Subcutaneous abdominal adipose tissue (tissue), 5 donors: ENCODE results near the gene LINC00632.
"Not testable (repeated sequence)": the region's sequence is repeated elsewhere in the genome, so short reads cannot be mapped to it uniquely, and the experiment has no call there.

ENCODE experiments used
- H3K27ac ChIP-seq: one replicate; pipeline ENCODE4 v1.7.0; 2013; ENCODE audit warnings: low read depth, mild to moderate bottlenecking, inconsistent platforms, low read length, moderate library complexity
- H3K27me3 ChIP-seq, 5 donors: one replicate each; pipeline ENCODE4 v1.7.0; 2013; ENCODE audit warnings: low read length in 5 of 5, inconsistent platforms in 1 of 5; ENCODE audit not compliant: control insufficient read depth in 5 of 5, insufficient read depth in 4 of 5
- H3K36me3 ChIP-seq, 5 donors: one replicate each; pipeline ENCODE4 v1.7.0; 2013; ENCODE audit warnings: low read length in 5 of 5; ENCODE audit not compliant: control insufficient read depth in 5 of 5, insufficient read depth in 5 of 5
- H3K4me1 ChIP-seq, 5 donors: one replicate each; pipeline ENCODE4 v1.7.0; 2013; ENCODE audit warnings: low read length in 5 of 5, mild to moderate bottlenecking in 3 of 5, moderate library complexity in 1 of 5; ENCODE audit not compliant: control insufficient read depth in 5 of 5, insufficient read depth in 5 of 5
- H3K4me3 ChIP-seq, 5 donors: one replicate each; pipeline ENCODE4 v1.7.0; 2013; ENCODE audit warnings: low read length in 5 of 5, low read depth in 1 of 5
- H3K9ac ChIP-seq, 5 donors: one replicate each; pipeline ENCODE4 v1.7.0; 2013; ENCODE audit warnings: low read length in 5 of 5, mild to moderate bottlenecking in 4 of 5, moderate library complexity in 3 of 5
- H3K9me3 ChIP-seq, 5 donors: one replicate each; pipeline ENCODE4 v1.7.0; 2013; ENCODE audit warnings: low read length in 5 of 5; ENCODE audit not compliant: control insufficient read depth in 5 of 5
- donor health status: healthy.
- donor health status: healthy.
- donor health status: healthy.
- donor health status: healthy.
- donor health status: healthy.

Gene LINC00632

GRCh38 chrX:140709421-140709846, at the start of gene LINC00632:
Gene LINC00632 (plus strand): TSS chrX:140709759.
- Histone ChIP-seq H3K27me3 (peaks cover 2 to 21% (median 11%) of the 10 kb centered on the region in 5 donors), H3K9ac (no peak within 1 kb of the TSS), H3K4me3 (no peak within 1 kb of the TSS), H3K4me1 (peaks cover 0 to 8% (median 4%) of the 10 kb centered on the region in 5 donors), H3K9me3 (no peaks in the 10 kb centered on the region), H3K27ac (no peak within 1 kb of the TSS), H3K36me3 (no peaks in the 10 kb centered on the region)

- no peaks in the 10 kb centered on the region for H3K9me3 ChIP-seq
- H3K9ac ChIP-seq = no peak overlapping the region
- H3K4me1 ChIP-seq = no peaks in the 10 kb centered on the region
- H3K4me3 ChIP-seq = no peak overlapping the region
- peaks cover 0 to 10% (median 5%) of the 10 kb centered on the region in 5 donors for H3K27me3 ChIP-seq
- no peak overlapping the region for H3K27ac ChIP-seq
- H3K36me3 ChIP-seq = no peaks in the 10 kb centered on the region
These were observed 47.9 kb upstream of the LINC00632 start for GRCh38 chrX:140661643-140662042.

- Histone ChIP-seq H3K9me3 (no peaks in the 10 kb centered on the region), H3K4me1 (no peaks in the 10 kb centered on the region), H3K9ac (no peak overlapping the region), H3K27ac (no peak overlapping the region), H3K36me3 (no peaks in the 10 kb centered on the region), H3K27me3 (peaks cover 0 to 5% (median 4%) of the 10 kb centered on the region in 5 donors), H3K4me3 (no peak overlapping the region)
These were observed 44.6 kb upstream of the LINC00632 start for GRCh38 chrX:140664939-140665338.

- Histone ChIP-seq H3K4me3 (no peak overlapping the region), H3K9me3 (no peaks in the 10 kb centered on the region), H3K4me1 (no peaks in the 10 kb centered on the region), H3K27ac (no peak overlapping the region), H3K36me3 (no peaks in the 10 kb centered on the region), H3K9ac (no peak overlapping the region), H3K27me3 (peaks cover 0 to 16% (median 4%) of the 10 kb centered on the region in 5 donors)
These were observed 36.5 kb upstream of the LINC00632 start for GRCh38 chrX:140672840-140673731.

- Histone ChIP-seq H3K4me3 (no peak overlapping the region), H3K4me1 (no peaks in the 10 kb centered on the region), H3K27me3 (peaks cover 0 to 5% (median 0%) of the 10 kb centered on the region in 5 donors), H3K9me3 (peaks cover 0 to 6% (median 2%) of the 10 kb centered on the region in 5 donors), H3K9ac (no peak overlapping the region), H3K27ac (no peak overlapping the region), H3K36me3 (no peaks in the 10 kb centered on the region)
These were observed 21.9 kb upstream of the LINC00632 start for GRCh38 chrX:140687706-140688105.

- H3K9ac ChIP-seq, H3K27ac ChIP-seq, H3K4me1 ChIP-seq, H3K27me3 ChIP-seq, H3K36me3 ChIP-seq, H3K4me3 ChIP-seq, H3K9me3 ChIP-seq: not testable (repeated sequence)
These were observed 18.0 kb upstream of the LINC00632 start for GRCh38 chrX:140691596-140691995.

GRCh38 chrX:140697618-140698017, 11.9 kb upstream of the LINC00632 start:
- H3K9me3 ChIP-seq = no peaks in the 10 kb centered on the region
- H3K9ac ChIP-seq = no peak overlapping the region
- no peaks in the 10 kb centered on the region for H3K36me3 ChIP-seq
- H3K4me3 ChIP-seq = no peak overlapping the region
- no peak overlapping the region for H3K27ac ChIP-seq
- peaks cover 0 to 2% (median 0%) of the 10 kb centered on the region in 5 donors for H3K4me1 ChIP-seq
- H3K27me3 ChIP-seq = peaks cover 0 to 6% (median 0%) of the 10 kb centered on the region in 5 donors

- no peak overlapping the region for H3K4me3 ChIP-seq
- H3K27ac ChIP-seq = no peak overlapping the region
- no peak overlapping the region for H3K9ac ChIP-seq
- H3K9me3 ChIP-seq = no peaks in the 10 kb centered on the region
- peaks cover 0 to 2% (median 0%) of the 10 kb centered on the region in 5 donors for H3K4me1 ChIP-seq
- no peaks in the 10 kb centered on the region for H3K36me3 ChIP-seq
- H3K27me3 ChIP-seq = no peaks in the 10 kb centered on the region
These were observed 8.1 kb upstream of the LINC00632 start for GRCh38 chrX:140701480-140701879.

- H3K9me3 ChIP-seq = no peaks in the 10 kb centered on the region
- H3K4me1 ChIP-seq = peaks cover 0 to 8% (median 4%) of the 10 kb centered on the region in 5 donors
- no peak overlapping the region for H3K27ac ChIP-seq
- H3K27me3 ChIP-seq = peaks cover 2 to 24% (median 11%) of the 10 kb centered on the region in 5 donors
- H3K9ac ChIP-seq = no peak overlapping the region
- H3K36me3 ChIP-seq = no peaks in the 10 kb centered on the region
- H3K4me3 ChIP-seq = no peak overlapping the region
These were observed 1.2 kb downstream of the LINC00632 start for GRCh38 chrX:140710710-140711109.

- peaks cover 0 to 8% (median 4%) of the 10 kb centered on the region in 5 donors for H3K4me1 ChIP-seq
- peaks cover 2 to 24% (median 11%) of the 10 kb centered on the region in 5 donors for H3K27me3 ChIP-seq
- no peak overlapping the region for H3K27ac ChIP-seq
- no peak overlapping the region for H3K4me3 ChIP-seq
- H3K36me3 ChIP-seq = no peaks in the 10 kb centered on the region
- no peak overlapping the region for H3K9ac ChIP-seq
- no peaks in the 10 kb centered on the region for H3K9me3 ChIP-seq
These were observed 2.3 kb downstream of the LINC00632 start for GRCh38 chrX:140711894-140712293.
